Measurements from ENCODE around the gene DLG2. TPM values are rescaled to one million over a fixed set of nuclear protein-coding genes. Genes with fewer than 3 reads are reported as not detected.

Gene DLG2
- total and polyA plus RNA-seq, 4 donors: 0.30 to 5.5 (median 0.68) TPM

- Histone ChIP-seq H3K4me1 (ENCODE audit: control insufficient read depth in 4 of 4, insufficient read depth in 4 of 4, low read length in 3 of 4) (no peaks in the 10 kb centered on the region), H3K9me3 (ENCODE audit: control insufficient read depth in 4 of 4, low read length in 3 of 4) (no peaks in the 10 kb centered on the region), H3K36me3 (ENCODE audit: control insufficient read depth in 4 of 4, insufficient read depth in 3 of 4, low read depth in 1 of 4, low read length in 3 of 4) (no peaks in the 10 kb centered on the region), H3K4me3 (ENCODE audit: low read depth in 1 of 3, low read length in 3 of 3) (no peak overlapping the region), H3K9ac (ENCODE audit: low read depth in 1 of 2, low read length in 2 of 2) (no peak overlapping the region), H3K27me3 (ENCODE audit: control insufficient read depth in 4 of 4, insufficient read depth in 4 of 4, low read length in 3 of 4) (no peaks in the 10 kb centered on the region), H3K27ac (ENCODE audit: low read depth in 1 of 2, low read length in 2 of 2) (no peak overlapping the region)
- TF ChIP-seq HNF4A (conservative IDR thresholded peaks at IDR 0.05) (no peak), GABPA (IDR thresholded peaks at IDR 0.05 in 1 of 2, conservative IDR thresholded peaks at IDR 0.05 in 1 of 2) (no peak), RAD21 (IDR thresholded peaks at IDR 0.05) (no peak), TAF1 (conservative IDR thresholded peaks at IDR 0.05) (no peak), FOXA1 (IDR thresholded peaks at IDR 0.05) (no peak), EGR1 (IDR thresholded peaks at IDR 0.05; ENCODE audit: low read depth in 2 of 2) (no peak), FOXA2 (IDR thresholded peaks at IDR 0.05) (no peak)
- TF ChIP-seq, protein P1, sequence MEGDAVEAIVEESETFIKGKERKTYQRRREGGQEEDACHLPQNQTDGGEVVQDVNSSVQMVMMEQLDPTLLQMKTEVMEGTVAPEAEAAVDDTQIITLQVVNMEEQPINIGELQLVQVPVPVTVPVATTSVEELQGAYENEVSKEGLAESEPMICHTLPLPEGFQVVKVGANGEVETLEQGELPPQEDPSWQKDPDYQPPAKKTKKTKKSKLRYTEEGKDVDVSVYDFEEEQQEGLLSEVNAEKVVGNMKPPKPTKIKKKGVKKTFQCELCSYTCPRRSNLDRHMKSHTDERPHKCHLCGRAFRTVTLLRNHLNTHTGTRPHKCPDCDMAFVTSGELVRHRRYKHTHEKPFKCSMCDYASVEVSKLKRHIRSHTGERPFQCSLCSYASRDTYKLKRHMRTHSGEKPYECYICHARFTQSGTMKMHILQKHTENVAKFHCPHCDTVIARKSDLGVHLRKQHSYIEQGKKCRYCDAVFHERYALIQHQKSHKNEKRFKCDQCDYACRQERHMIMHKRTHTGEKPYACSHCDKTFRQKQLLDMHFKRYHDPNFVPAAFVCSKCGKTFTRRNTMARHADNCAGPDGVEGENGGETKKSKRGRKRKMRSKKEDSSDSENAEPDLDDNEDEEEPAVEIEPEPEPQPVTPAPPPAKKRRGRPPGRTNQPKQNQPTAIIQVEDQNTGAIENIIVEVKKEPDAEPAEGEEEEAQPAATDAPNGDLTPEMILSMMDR (IDR thresholded peaks at IDR 0.05; ENCODE audit: low read depth, low read length, missing input control): no peak
- no peak for DNase-seq (ENCODE audit: low spot score)
- WGBS: 94% methylated on average over 1 of the region's 1 CpG
Observed at GRCh38 chr11:83643115-83643514, 1984.0 kb downstream of the DLG2 start.

- no peak overlapping the region for H3K9ac ChIP-seq (ENCODE audit: low read depth in 1 of 2, low read length in 2 of 2)
- H3K9me3 ChIP-seq (ENCODE audit: control insufficient read depth in 4 of 4, low read length in 3 of 4): no peaks in the 10 kb centered on the region
- H3K27me3 ChIP-seq (ENCODE audit: control insufficient read depth in 4 of 4, insufficient read depth in 4 of 4, low read length in 3 of 4): no peaks in the 10 kb centered on the region
- TF ChIP-seq, protein P2, sequence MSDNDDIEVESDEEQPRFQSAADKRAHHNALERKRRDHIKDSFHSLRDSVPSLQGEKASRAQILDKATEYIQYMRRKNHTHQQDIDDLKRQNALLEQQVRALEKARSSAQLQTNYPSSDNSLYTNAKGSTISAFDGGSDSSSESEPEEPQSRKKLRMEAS (IDR thresholded peaks at IDR 0.05): no peak
- no peak for TF ChIP-seq GABPA (IDR thresholded peaks at IDR 0.05 in 1 of 2, conservative IDR thresholded peaks at IDR 0.05 in 1 of 2)
- TF ChIP-seq EGR1 (IDR thresholded peaks at IDR 0.05; ENCODE audit: low read depth in 2 of 2): no peak
- no peak for TF ChIP-seq HNF4G (IDR thresholded peaks at IDR 0.05)
- TF ChIP-seq, protein P1 (IDR thresholded peaks at IDR 0.05; ENCODE audit: low read depth, low read length, missing input control): no peak
- TF ChIP-seq FOXA1 (IDR thresholded peaks at IDR 0.05): no peak
- TF ChIP-seq TAF1 (conservative IDR thresholded peaks at IDR 0.05): no peak
- TF ChIP-seq FOXA2 (IDR thresholded peaks at IDR 0.05): no peak
- TF ChIP-seq, protein P3, sequence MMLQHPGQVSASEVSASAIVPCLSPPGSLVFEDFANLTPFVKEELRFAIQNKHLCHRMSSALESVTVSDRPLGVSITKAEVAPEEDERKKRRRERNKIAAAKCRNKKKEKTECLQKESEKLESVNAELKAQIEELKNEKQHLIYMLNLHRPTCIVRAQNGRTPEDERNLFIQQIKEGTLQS (IDR thresholded peaks at IDR 0.05): no peak
- TF ChIP-seq RAD21 (IDR thresholded peaks at IDR 0.05): no peak
- no peak for TF ChIP-seq NR2F2 (IDR thresholded peaks at IDR 0.05)
- TF ChIP-seq RXRA (IDR thresholded peaks at IDR 0.05): no peak
- no peak for TF ChIP-seq HNF4A (conservative IDR thresholded peaks at IDR 0.05)
- TF ChIP-seq JUND (IDR thresholded peaks at IDR 0.05): no peak
- TF ChIP-seq, protein P4, sequence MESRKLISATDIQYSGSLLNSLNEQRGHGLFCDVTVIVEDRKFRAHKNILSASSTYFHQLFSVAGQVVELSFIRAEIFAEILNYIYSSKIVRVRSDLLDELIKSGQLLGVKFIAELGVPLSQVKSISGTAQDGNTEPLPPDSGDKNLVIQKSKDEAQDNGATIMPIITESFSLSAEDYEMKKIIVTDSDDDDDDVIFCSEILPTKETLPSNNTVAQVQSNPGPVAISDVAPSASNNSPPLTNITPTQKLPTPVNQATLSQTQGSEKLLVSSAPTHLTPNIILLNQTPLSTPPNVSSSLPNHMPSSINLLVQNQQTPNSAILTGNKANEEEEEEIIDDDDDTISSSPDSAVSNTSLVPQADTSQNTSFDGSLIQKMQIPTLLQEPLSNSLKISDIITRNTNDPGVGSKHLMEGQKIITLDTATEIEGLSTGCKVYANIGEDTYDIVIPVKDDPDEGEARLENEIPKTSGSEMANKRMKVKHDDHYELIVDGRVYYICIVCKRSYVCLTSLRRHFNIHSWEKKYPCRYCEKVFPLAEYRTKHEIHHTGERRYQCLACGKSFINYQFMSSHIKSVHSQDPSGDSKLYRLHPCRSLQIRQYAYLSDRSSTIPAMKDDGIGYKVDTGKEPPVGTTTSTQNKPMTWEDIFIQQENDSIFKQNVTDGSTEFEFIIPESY (IDR thresholded peaks at IDR 0.05): no peak
- TF ChIP-seq YY1 (IDR thresholded peaks at IDR 0.05): no peak
- TF ChIP-seq, protein P5, sequence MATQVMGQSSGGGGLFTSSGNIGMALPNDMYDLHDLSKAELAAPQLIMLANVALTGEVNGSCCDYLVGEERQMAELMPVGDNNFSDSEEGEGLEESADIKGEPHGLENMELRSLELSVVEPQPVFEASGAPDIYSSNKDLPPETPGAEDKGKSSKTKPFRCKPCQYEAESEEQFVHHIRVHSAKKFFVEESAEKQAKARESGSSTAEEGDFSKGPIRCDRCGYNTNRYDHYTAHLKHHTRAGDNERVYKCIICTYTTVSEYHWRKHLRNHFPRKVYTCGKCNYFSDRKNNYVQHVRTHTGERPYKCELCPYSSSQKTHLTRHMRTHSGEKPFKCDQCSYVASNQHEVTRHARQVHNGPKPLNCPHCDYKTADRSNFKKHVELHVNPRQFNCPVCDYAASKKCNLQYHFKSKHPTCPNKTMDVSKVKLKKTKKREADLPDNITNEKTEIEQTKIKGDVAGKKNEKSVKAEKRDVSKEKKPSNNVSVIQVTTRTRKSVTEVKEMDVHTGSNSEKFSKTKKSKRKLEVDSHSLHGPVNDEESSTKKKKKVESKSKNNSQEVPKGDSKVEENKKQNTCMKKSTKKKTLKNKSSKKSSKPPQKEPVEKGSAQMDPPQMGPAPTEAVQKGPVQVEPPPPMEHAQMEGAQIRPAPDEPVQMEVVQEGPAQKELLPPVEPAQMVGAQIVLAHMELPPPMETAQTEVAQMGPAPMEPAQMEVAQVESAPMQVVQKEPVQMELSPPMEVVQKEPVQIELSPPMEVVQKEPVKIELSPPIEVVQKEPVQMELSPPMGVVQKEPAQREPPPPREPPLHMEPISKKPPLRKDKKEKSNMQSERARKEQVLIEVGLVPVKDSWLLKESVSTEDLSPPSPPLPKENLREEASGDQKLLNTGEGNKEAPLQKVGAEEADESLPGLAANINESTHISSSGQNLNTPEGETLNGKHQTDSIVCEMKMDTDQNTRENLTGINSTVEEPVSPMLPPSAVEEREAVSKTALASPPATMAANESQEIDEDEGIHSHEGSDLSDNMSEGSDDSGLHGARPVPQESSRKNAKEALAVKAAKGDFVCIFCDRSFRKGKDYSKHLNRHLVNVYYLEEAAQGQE (IDR thresholded peaks at IDR 0.05): no peak
- TF ChIP-seq SP1 (IDR thresholded peaks at IDR 0.05): no peak
- no peak overlapping the region for H3K4me3 ChIP-seq (ENCODE audit: low read depth in 1 of 3, low read length in 3 of 3)
- H3K4me1 ChIP-seq (ENCODE audit: control insufficient read depth in 4 of 4, insufficient read depth in 4 of 4, low read length in 3 of 4): no peaks in the 10 kb centered on the region
- no peak overlapping the region for H3K27ac ChIP-seq (ENCODE audit: low read depth in 1 of 2, low read length in 2 of 2)
- no peak for DNase-seq (ENCODE audit: low spot score)
- H3K36me3 ChIP-seq (ENCODE audit: control insufficient read depth in 4 of 4, insufficient read depth in 3 of 4, low read depth in 1 of 4, low read length in 3 of 4): no peaks in the 10 kb centered on the region
Observed at GRCh38 chr11:83642500-83642899, 1984.6 kb downstream of the DLG2 start.
